GM23338 (cell line): Measurements from ENCODE around the gene TMEM209.

ENCODE experiments used
- CREB1 ChIP-seq: fragments of 250-450 bp; sonication (Bioruptor Pico); IDR thresholded peaks from 2 replicates; pipeline ENCODE4 v1.5.0; 2020; ENCODE audit warnings: low read depth, mild to moderate bottlenecking, moderate library complexity
- CTCF ChIP-seq, 2 experiments: fragments of 200-600 bp in 1 of 2; sonication (generic) in 1 of 2; conservative IDR thresholded peaks; 2 replicates each; pipeline versions ENCODE4 v1.5.1 to v1.6.1; 2016 to 2017; ENCODE audit warnings: antibody characterized with exemption in 2 of 2, low read depth in 2 of 2, mild to moderate bottlenecking in 2 of 2, moderate library complexity in 1 of 2
- EZH2 ChIP-seq: fragments of 200-600 bp; sonication (generic); IDR thresholded peaks from one replicate; pipeline ENCODE4 v1.8.0; 2017; ENCODE audit warnings: antibody characterized with exemption, mild to moderate bottlenecking, low read depth; ENCODE audit not compliant: unreplicated experiment
- EZH2phosphoT487 ChIP-seq: fragments of 200-600 bp; sonication (generic); IDR thresholded peaks from one replicate; pipeline ENCODE4 v1.8.1; 2018; ENCODE audit warnings: antibody characterized with exemption; ENCODE audit not compliant: unreplicated experiment
- JUNB ChIP-seq: IDR thresholded peaks from one replicate; pipeline ENCODE4 v1.6.1; 2016; ENCODE audit warnings: antibody characterized with exemption; ENCODE audit not compliant: unreplicated experiment
- NANOG ChIP-seq: IDR thresholded peaks from 2 replicates; pipeline ENCODE4 v1.6.1; 2016; ENCODE audit warnings: antibody characterized with exemption, borderline replicate concordance
- POLR2AphosphoS5 ChIP-seq: IDR thresholded peaks from 2 replicates; pipeline ENCODE4 v1.6.1; 2016; ENCODE audit warnings: antibody characterized with exemption, low read depth
- REST ChIP-seq: IDR thresholded peaks from one replicate; pipeline ENCODE4 v1.6.1; 2018; ENCODE audit warnings: antibody characterized with exemption; ENCODE audit not compliant: unreplicated experiment
- STAT1 ChIP-seq: IDR thresholded peaks from one replicate; pipeline ENCODE4 v1.6.1; 2016; ENCODE audit warnings: antibody characterized with exemption; ENCODE audit not compliant: unreplicated experiment

- TF ChIP-seq CREB1 (CRISPR knock-in tag) (no peak), CTCF (conservative IDR thresholded peaks at IDR 0.05; ENCODE audit: low read depth in 2 of 2) (no peak), POLR2AphosphoS5 (no peak), JUNB (no peak), EZH2 (no peak), REST (no peak), NANOG (no peak), EZH2phosphoT487 (no peak), STAT1 (no peak)
These were observed 21.1 kb upstream of the TMEM209 start for GRCh38 chr7:130226333-130226732.
